Bronchial smooth muscle cell (primary cell): Measurements from ENCODE around the gene CYTH1. TPM values are rescaled to one million over a fixed set of nuclear protein-coding genes. Genes with fewer than 3 reads are reported as not detected.

Experiments
- total RNA-seq: library from RNA; depleted of rRNA; stranded (reverse); fragments of >200 nt; gene quantifications from 2 replicates; pipeline ENCODE4 v1.2.1, GENCODE V29; 2014

Gene CYTH1, protein sequence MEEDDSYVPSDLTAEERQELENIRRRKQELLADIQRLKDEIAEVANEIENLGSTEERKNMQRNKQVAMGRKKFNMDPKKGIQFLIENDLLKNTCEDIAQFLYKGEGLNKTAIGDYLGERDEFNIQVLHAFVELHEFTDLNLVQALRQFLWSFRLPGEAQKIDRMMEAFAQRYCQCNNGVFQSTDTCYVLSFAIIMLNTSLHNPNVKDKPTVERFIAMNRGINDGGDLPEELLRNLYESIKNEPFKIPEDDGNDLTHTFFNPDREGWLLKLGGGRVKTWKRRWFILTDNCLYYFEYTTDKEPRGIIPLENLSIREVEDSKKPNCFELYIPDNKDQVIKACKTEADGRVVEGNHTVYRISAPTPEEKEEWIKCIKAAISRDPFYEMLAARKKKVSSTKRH
- 11.2 and 12.0 TPM in 2 replicates for total RNA-seq

DNA sequence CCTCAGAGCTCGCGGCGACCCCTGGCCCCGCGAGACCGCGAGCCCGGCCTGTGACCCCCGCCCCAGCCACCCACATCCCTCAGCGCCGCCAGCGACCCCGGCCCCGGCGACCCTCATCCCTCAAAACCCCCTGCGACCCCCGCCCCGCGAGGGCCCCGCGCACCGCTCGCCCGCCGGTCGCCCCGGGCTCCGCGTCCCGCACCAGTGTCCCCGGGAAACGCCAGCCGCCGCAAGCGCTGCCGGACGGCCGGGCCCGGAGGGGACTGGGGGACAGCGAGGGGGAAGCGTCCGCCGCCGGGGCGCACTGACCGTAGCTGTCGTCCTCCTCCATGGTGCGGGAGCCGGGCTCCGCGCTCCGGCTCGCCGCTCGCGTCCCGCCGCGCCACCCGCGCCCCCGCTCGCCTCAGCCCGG, at the start of gene CYTH1:
Gene CYTH1, minus strand, starts transcription at position 381 of the 412 bp plus-strand sequence. Its CDS starts 50 bp downstream, at position 331.

Other genes starting within 250 kb of the CYTH1 start
- gene DNAH17, start 204.9 kb downstream of the CYTH1 start, total RNA-seq: under 0.01 TPM in 1 of 2 replicates, not detected in the other
- gene USP36, start 58.5 kb upstream of the CYTH1 start, total RNA-seq: 10.6 and 13.5 TPM in 2 replicates
- gene CEP295NL, start 120.9 kb upstream of the CYTH1 start, total RNA-seq: 2.2 and 2.8 TPM in 2 replicates
- 76.0 and 124 TPM in 2 replicates for gene TIMP2, start 143.1 kb upstream of the CYTH1 start, total RNA-seq
- gene LGALS3BP, start 197.7 kb upstream of the CYTH1 start, total RNA-seq: 214 and 366 TPM in 2 replicates
- gene CANT1, start 227.5 kb upstream of the CYTH1 start, total RNA-seq: 31.8 and 33.7 TPM in 2 replicates
- 4.7 and 5.4 TPM in 2 replicates for gene C1QTNF1, start 241.9 kb upstream of the CYTH1 start, total RNA-seq